Endothelial cell (in vitro differentiated cells): ENCODE data around the gene PODXL2. TPM values are rescaled to one million over a fixed set of nuclear protein-coding genes. Genes with fewer than 3 reads are reported as not detected.
A peak's percentile ranks its signal among the peaks of the same experiment; 100 is the strongest.

Experiments
- DNase-seq: peaks from one replicate; pipeline ENCODE4 v3.0.0; 2021; ENCODE audit warnings: low spot score
- H3K27ac Mint-ChIP-seq: one replicate; pipeline ENCODE4 v1.8.0; 2021; ENCODE audit warnings: mixed read lengths, inconsistent platforms; ENCODE audit not compliant: unreplicated experiment
- H3K27me3 Mint-ChIP-seq: one replicate; pipeline ENCODE4 v1.8.0; 2021; ENCODE audit warnings: mild to moderate bottlenecking, moderate library complexity, mixed read lengths, inconsistent platforms; ENCODE audit not compliant: unreplicated experiment
- H3K36me3 Mint-ChIP-seq: one replicate; pipeline ENCODE4 v1.8.0; 2021; ENCODE audit warnings: mild to moderate bottlenecking, low read depth, mixed read lengths, inconsistent platforms; ENCODE audit not compliant: unreplicated experiment
- H3K4me1 Mint-ChIP-seq: one replicate; pipeline ENCODE4 v1.8.0; 2021; ENCODE audit warnings: mild to moderate bottlenecking, mixed read lengths, inconsistent platforms; ENCODE audit not compliant: unreplicated experiment
- H3K4me3 Mint-ChIP-seq: one replicate; pipeline ENCODE4 v1.8.0; 2021; ENCODE audit warnings: mild to moderate bottlenecking, mixed read lengths, inconsistent platforms; ENCODE audit not compliant: unreplicated experiment
- H3K9me3 Mint-ChIP-seq: one replicate; pipeline ENCODE4 v1.8.0; 2021; ENCODE audit warnings: mixed read lengths, inconsistent platforms; ENCODE audit not compliant: unreplicated experiment
- CTCF ChIP-seq: fragments of 200-600 bp; sonication (generic); IDR thresholded peaks from one replicate; pipeline ENCODE4 v1.5.0; 2021; ENCODE audit warnings: antibody characterized with exemption; ENCODE audit not compliant: unreplicated experiment
- total RNA-seq: library from RNA; stranded (reverse); fragmentation: NEBNext Ultra II Directional; extraction: Animal tissue kit (Norgen Biotek cat#: 25700); gene quantifications from one replicate; pipeline ENCODE4 v1.2.1, GENCODE V29; 2021; ENCODE audit not compliant: unreplicated experiment

The PODXL2 gene
- total RNA-seq, 1 donor from 2014 or later, result 16.4 TPM

DNA sequence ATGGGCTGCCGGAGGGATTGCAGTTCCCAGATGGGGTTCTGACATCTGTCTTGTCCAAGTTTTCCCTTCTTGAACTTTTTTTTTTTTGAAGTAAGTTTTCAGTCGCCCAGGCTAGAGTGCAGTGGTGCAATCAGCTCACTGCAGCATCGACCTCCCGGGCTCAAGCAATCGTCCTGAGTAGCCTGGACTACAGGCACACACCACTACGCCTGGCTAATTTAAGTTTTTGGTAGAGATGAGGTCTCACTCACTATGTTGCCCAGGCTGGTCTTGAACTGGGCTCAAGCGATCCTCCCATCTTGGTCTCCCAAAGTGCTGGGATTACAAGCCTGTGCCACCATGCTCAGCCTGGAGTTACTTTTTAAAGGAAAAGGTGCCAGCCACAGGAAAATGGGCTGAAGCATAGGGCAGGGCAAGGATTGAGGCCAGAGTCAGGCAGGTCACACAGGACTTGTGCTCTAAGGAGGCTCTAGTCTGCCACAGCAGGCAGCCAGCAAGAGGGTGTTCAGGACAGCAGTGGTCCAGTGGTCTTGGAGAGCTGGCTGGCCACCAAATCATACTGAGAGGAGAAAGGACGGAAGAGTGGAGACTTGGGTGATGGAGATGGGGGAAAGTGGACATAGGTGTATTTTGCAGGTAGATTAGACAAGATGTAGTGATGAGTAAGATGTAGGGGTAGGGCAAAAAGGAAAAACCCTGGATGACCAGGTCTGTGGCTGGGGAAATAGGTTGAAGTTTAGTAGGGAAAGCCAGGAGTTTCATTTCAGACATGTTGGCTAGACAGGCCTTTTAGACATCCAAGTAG is 6.0 kb upstream of the PODXL2 start:
- DNase-seq, result no peak
- Mint-ChIP-seq H3K27me3 (peaks cover 6% of the 10 kb centered on the region), H3K9me3 (no peaks in the 10 kb centered on the region), H3K4me1 (no peaks in the 10 kb centered on the region), H3K36me3 (peaks cover 31% of the 10 kb centered on the region), H3K4me3 (no peak overlapping the region), H3K27ac (no peak overlapping the region)
- TF ChIP-seq CTCF, result no peak

GRCh38 chr3:127624063-127624462 is 4.9 kb upstream of the PODXL2 start:
- H3K4me1 Mint-ChIP-seq, result peaks cover 3% of the 10 kb centered on the region
- no peak for TF ChIP-seq CTCF
- no peak for DNase-seq
- H3K27me3 Mint-ChIP-seq, result peaks cover 8% of the 10 kb centered on the region
- no peaks in the 10 kb centered on the region for H3K9me3 Mint-ChIP-seq
- peaks cover 24% of the 10 kb centered on the region for H3K36me3 Mint-ChIP-seq
- H3K27ac Mint-ChIP-seq, result no peak overlapping the region
- no peak overlapping the region for H3K4me3 Mint-ChIP-seq

- Mint-ChIP-seq H3K4me1 (peaks cover 10% of the 10 kb centered on the region), H3K36me3 (peaks cover 20% of the 10 kb centered on the region), H3K27ac (no peak overlapping the region), H3K27me3 (peaks cover 18% of the 10 kb centered on the region), H3K4me3 (no peak overlapping the region), H3K9me3 (no peaks in the 10 kb centered on the region)
- no peak for TF ChIP-seq CTCF
- DNase-seq, result no peak
Observed at GRCh38 chr3:127625821-127626220, 3.2 kb upstream of the PODXL2 start.

GRCh38 chr3:127628426-127628787 is 578 bp upstream of the PODXL2 start:
- peak overlapping the region; percentile 30 for H3K27ac Mint-ChIP-seq

More at GRCh38 chr3:127628426-127628787, 578 bp upstream of the PODXL2 start:
- no peak for DNase-seq
- no peak for TF ChIP-seq CTCF
- Mint-ChIP-seq H3K4me1 (peaks cover 15% of the 10 kb centered on the region), H3K36me3 (peaks cover 11% of the 10 kb centered on the region), H3K27me3 (peaks cover 19% of the 10 kb centered on the region), H3K4me3 (peak overlapping the region; percentile 89), H3K9me3 (no peaks in the 10 kb centered on the region)
